T-cell (primary cell): ENCODE measurements around the gene RERE. TPM values are rescaled to one million over a fixed set of nuclear protein-coding genes. Genes with fewer than 3 reads are reported as not detected.

Experiments
- ATAC-seq, 4 experiments: fragments of 200-7000 bp in 3 of 4; fragments of 150-1000 bp in 1 of 4; cut with Tn5 transposase; replicated peaks in 1 of 4; 1 replicate in 3 of 4; 2 replicates in 1 of 4; pipeline ENCODE4 v1.10.0; 2021; ENCODE audit warnings: moderate library complexity in 3 of 4, mild to moderate bottlenecking in 2 of 4, moderate number of reproducible peaks in 1 of 4
- CTCF ChIA-PET, 2 donors: fragments of 300-600 bp; sonication (Branson Sonifier 250); formaldehyde crosslinking; loops; one replicate each; lab custom pipeline; 2022; ENCODE audit warnings: antibody characterized with exemption in 2 of 2; lab: Charles Lee
- POLR2A ChIA-PET, 2 donors: fragments of 300-600 bp; sonication (Branson Sonifier 250); formaldehyde crosslinking; loops; one replicate each; lab custom pipeline; 2022; ENCODE audit warnings: antibody characterized with exemption in 2 of 2; lab: Charles Lee
- DNase-seq, 35 experiments: peaks; one replicate each; pipeline versions ENCODE4 v3.0.0 to v3.0.0-alpha.2; 2013 to 2023
- H3K27ac ChIP-seq: one replicate; pipeline ENCODE4 v1.5.1; 2013; ENCODE audit warnings: low read length
- H3K27me3 ChIP-seq, 2 experiments: replicated peaks in 1 of 2; 1 replicate in 1 of 2; 2 replicates in 1 of 2; pipeline versions ENCODE4 v1.6.1 to v1.7.0; 2013; ENCODE audit warnings: low read length in 1 of 2, mixed read lengths in 1 of 2; ENCODE audit not compliant: control insufficient read depth in 2 of 2, insufficient read depth in 2 of 2; ENCODE audit errors: extremely low read depth in 1 of 2
- H3K36me3 ChIP-seq, 2 donors: 1 replicate in 1 of 2; 2 replicates in 1 of 2; pipeline versions ENCODE4 v1.6.1 to v1.7.0; 2013; ENCODE audit warnings: low read length in 1 of 2; ENCODE audit not compliant: control insufficient read depth in 2 of 2, insufficient read depth in 1 of 2; ENCODE audit errors: extremely low read depth in 1 of 2
- H3K4me1 ChIP-seq, 2 experiments: 1 replicate in 1 of 2; 2 replicates in 1 of 2; pipeline versions ENCODE4 v1.6.1 to v1.7.0; 2013; ENCODE audit warnings: low read length in 2 of 2, mixed read lengths in 1 of 2; ENCODE audit not compliant: insufficient read depth in 2 of 2, control insufficient read depth in 1 of 2; ENCODE audit errors: extremely low read depth in 1 of 2
- H3K4me3 ChIP-seq, 2 donors: 1 replicate in 1 of 2; 2 replicates in 1 of 2; pipeline versions ENCODE4 v1.5.1 to v1.7.0; 2013; ENCODE audit warnings: mild to moderate bottlenecking in 2 of 2, low read length in 1 of 2, moderate library complexity in 1 of 2; ENCODE audit not compliant: control insufficient read depth in 1 of 2; ENCODE audit errors: extremely low read depth in 1 of 2
- H3K9me3 ChIP-seq: 2 replicates; pipeline ENCODE4 v1.7.0; 2013
- H3K27ac Mint-ChIP-seq, 2 donors: one replicate each; pipeline ENCODE4 v1.8.0; 2020 to 2021; ENCODE audit warnings: mild to moderate bottlenecking in 2 of 2, mixed read lengths in 2 of 2
- H3K27me3 Mint-ChIP-seq, 2 donors: one replicate each; pipeline ENCODE4 v1.8.0; 2021 to 2022; ENCODE audit warnings: mixed read lengths in 2 of 2
- H3K36me3 Mint-ChIP-seq: one replicate; pipeline ENCODE4 v1.8.0; 2021; ENCODE audit warnings: mixed read lengths
- H3K4me1 Mint-ChIP-seq, 3 donors: one replicate each; pipeline ENCODE4 v1.8.0; 2020 to 2022; ENCODE audit warnings: mixed read lengths in 3 of 3, mild to moderate bottlenecking in 1 of 3
- H3K4me3 Mint-ChIP-seq, 3 donors: one replicate each; pipeline ENCODE4 v1.8.0; 2020 to 2022; ENCODE audit warnings: mild to moderate bottlenecking in 3 of 3, mixed read lengths in 3 of 3, moderate library complexity in 3 of 3
- H3K9me3 Mint-ChIP-seq, 3 donors: one replicate each; pipeline ENCODE4 v1.8.0; 2020 to 2022; ENCODE audit warnings: mixed read lengths in 3 of 3
- WGBS: methylation state at CpG from one replicate; pipeline ENCODE4 v1.1.5; 2013; ENCODE audit warnings: missing lambda C conversion rate; ENCODE audit not compliant: insufficient coverage; 5-methylcytosine and 5-hydroxymethylcytosine counted together
- total RNA-seq, 35 experiments: library from RNA in 6 of 35; stranded (reverse) in 6 of 35; fragments of 120-200 nt in 1 of 35; gene quantifications; one replicate each; pipeline versions ENCODE4 v1.2.1 to v1.2.4 and lab custom pipeline; 2013 to 2026

Gene RERE
- total RNA-seq, 5 donors from 2014 or later (not counting 1 experiment from before 2014, with no cell fraction given) = 85.1 to 116 (median 103) TPM

GRCh38 chr1:8780405-8780804 is 37.0 kb downstream of the RERE start:
- Mint-ChIP-seq H3K36me3 (peaks cover 4% of the 10 kb centered on the region), H3K27ac (no peak overlapping the region), H3K9me3 (no peaks in the 10 kb centered on the region), H3K4me1 (peaks cover 15 to 30% (median 16%) of the 10 kb centered on the region in 3 donors), H3K4me3 (no peak overlapping the region), H3K27me3 (no peaks in the 10 kb centered on the region)
- WGBS = no CpG with 5 or more reads among the region's 1 CpG
- Histone ChIP-seq H3K36me3 (peaks cover 0 to 1% of the 10 kb centered on the region in 2 donors), H3K27me3 (no peaks in the 10 kb centered on the region), H3K27ac (no peak overlapping the region), H3K9me3 (no peaks in the 10 kb centered on the region), H3K4me1 (no peaks in the 10 kb centered on the region), H3K4me3 (no peak overlapping the region)
- DNase-seq = no peak
- no peak for ATAC-seq
- ChIA-PET CTCF (interaction anchor here in 1 of 2 donors (0.5 to 0.6 kb wide), 2 partner anchors 18 to 40 kb away, joined by 3 to 4 read pairs; no protein-coding TSS in a partner anchor), POLR2A (interaction anchor here in 1 of 2 donors (0.6 kb wide), 1 partner anchor 615 kb away, joined by 3 read pairs; no protein-coding TSS in a partner anchor)

GRCh38 chr1:8777867-8778266 is 39.6 kb downstream of the RERE start:
- H3K27me3 ChIP-seq = no peaks in the 10 kb centered on the region
- H3K27ac ChIP-seq = no peak overlapping the region
- no peaks in the 10 kb centered on the region for H3K9me3 ChIP-seq
- Mint-ChIP-seq H3K36me3 (peaks cover 4% of the 10 kb centered on the region), H3K27ac (no peak overlapping the region), H3K4me1 (peaks cover 13 to 27% (median 15%) of the 10 kb centered on the region in 3 donors), H3K9me3 (peaks cover 0 to 4% (median 0%) of the 10 kb centered on the region in 3 donors), H3K27me3 (no peaks in the 10 kb centered on the region), H3K4me3 (no peak overlapping the region)
- H3K4me3 ChIP-seq = no peak overlapping the region
- ChIA-PET POLR2A (no interaction called here), CTCF (interaction anchor here (0.6 to 1.5 kb wide), 3 partner anchors 71 to 398 kb away, joined by 4 to 11 read pairs (median 4); no protein-coding TSS in a partner anchor)
- H3K4me1 ChIP-seq = no peaks in the 10 kb centered on the region
- DNase-seq (no peak), ATAC-seq (no peak)
- peaks cover 0 to 5% of the 10 kb centered on the region in 2 donors for H3K36me3 ChIP-seq

GRCh38 chr1:8776104-8776503 is 41.3 kb downstream of the RERE start:
- Histone ChIP-seq H3K4me3 (no peak overlapping the region), H3K27ac (no peak overlapping the region), H3K36me3 (peaks cover 0 to 5% of the 10 kb centered on the region in 2 donors), H3K9me3 (no peaks in the 10 kb centered on the region), H3K4me1 (no peaks in the 10 kb centered on the region), H3K27me3 (no peaks in the 10 kb centered on the region)
- 100% methylated on average over 4 of the region's 5 CpGs for WGBS
- ATAC-seq (no peak), DNase-seq (no peak)
- Mint-ChIP-seq H3K27ac (no peak overlapping the region), H3K36me3 (peaks cover 4% of the 10 kb centered on the region), H3K9me3 (peaks cover 0 to 4% (median 0%) of the 10 kb centered on the region in 3 donors), H3K27me3 (no peaks in the 10 kb centered on the region), H3K4me3 (no peak overlapping the region), H3K4me1 (peaks cover 8 to 11% (median 11%) of the 10 kb centered on the region in 3 donors)
- ChIA-PET CTCF (interaction anchor here (0.6 to 1.3 kb wide), 4 partner anchors 52 to 297 kb away, joined by 3 read pairs; no protein-coding TSS in a partner anchor), POLR2A (no interaction called here)

- no peak for ATAC-seq
- no peak overlapping the region for H3K27ac Mint-ChIP-seq
- no peak overlapping the region for H3K27ac ChIP-seq
- H3K4me1 Mint-ChIP-seq = peaks cover 0 to 10% (median 3%) of the 10 kb centered on the region in 3 donors
- H3K4me3 ChIP-seq = no peak overlapping the region
- 88% methylated on average over 2 of the region's 2 CpGs for WGBS
- no peaks in the 10 kb centered on the region for H3K9me3 ChIP-seq
- no peaks in the 10 kb centered on the region for H3K27me3 Mint-ChIP-seq
- H3K36me3 Mint-ChIP-seq = peaks cover 17% of the 10 kb centered on the region
- CTCF ChIA-PET = no interaction called here
- no peaks in the 10 kb centered on the region for H3K27me3 ChIP-seq
- H3K36me3 ChIP-seq = peaks cover 0 to 2% of the 10 kb centered on the region in 2 donors
- no peaks in the 10 kb centered on the region for H3K9me3 Mint-ChIP-seq
- H3K4me1 ChIP-seq = no peaks in the 10 kb centered on the region
- no peak overlapping the region for H3K4me3 Mint-ChIP-seq
- POLR2A ChIA-PET = no interaction called here
- no peak for DNase-seq
Observed at GRCh38 chr1:8767006-8767405, 50.4 kb downstream of the RERE start.

- no peak overlapping the region for H3K27ac Mint-ChIP-seq
- Histone ChIP-seq H3K27ac (no peak overlapping the region), H3K27me3 (no peaks in the 10 kb centered on the region), H3K4me1 (no peaks in the 10 kb centered on the region), H3K4me3 (no peak overlapping the region), H3K36me3 (peaks cover 0 to 6% of the 10 kb centered on the region in 2 donors), H3K9me3 (no peaks in the 10 kb centered on the region)
- CTCF ChIA-PET = no interaction called here
- POLR2A ChIA-PET = no interaction called here
- H3K27me3 Mint-ChIP-seq = no peaks in the 10 kb centered on the region
- H3K4me1 Mint-ChIP-seq = peaks cover 3 to 11% (median 4%) of the 10 kb centered on the region in 3 donors
- H3K9me3 Mint-ChIP-seq = no peaks in the 10 kb centered on the region
- H3K4me3 Mint-ChIP-seq = no peak overlapping the region
- H3K36me3 Mint-ChIP-seq = peaks cover 21% of the 10 kb centered on the region
- ATAC-seq (no peak), DNase-seq (no peak)
- WGBS = no CpG with 5 or more reads among the region's 3 CpGs
Observed at GRCh38 chr1:8765198-8765597, 52.2 kb downstream of the RERE start.

GRCh38 chr1:8764293-8764937 is 53.0 kb downstream of the RERE start:
- Mint-ChIP-seq H3K36me3 (peaks cover 21% of the 10 kb centered on the region), H3K4me1 (peaks cover 5 to 12% (median 5%) of the 10 kb centered on the region in 3 donors), H3K27me3 (no peaks in the 10 kb centered on the region), H3K9me3 (no peaks in the 10 kb centered on the region), H3K27ac (no peak overlapping the region), H3K4me3 (no peak overlapping the region)
- no peaks in the 10 kb centered on the region for H3K9me3 ChIP-seq
- 100% methylated on average over 1 of the region's 4 CpGs for WGBS
- H3K4me1 ChIP-seq = no peaks in the 10 kb centered on the region
- no peak overlapping the region for H3K4me3 ChIP-seq
- no peak for ATAC-seq
- ChIA-PET POLR2A (no interaction called here), CTCF (no interaction called here)
- peaks cover 0 to 6% of the 10 kb centered on the region in 2 donors for H3K36me3 ChIP-seq
- no peaks in the 10 kb centered on the region for H3K27me3 ChIP-seq
- no peak for DNase-seq
- no peak overlapping the region for H3K27ac ChIP-seq
